Sigmoid colon (tissue), 7 donors: ENCODE measurements around the gene PRKAR2B. TPM values are rescaled to one million over a fixed set of nuclear protein-coding genes. Genes with fewer than 3 reads are reported as not detected.

Source experiments
- DNase-seq: peaks from one replicate; pipeline ENCODE4 v3.0.0-alpha.2; 2019
- H3K27ac ChIP-seq, 4 donors: fragments of 200-600 bp; sonication (generic); one replicate each; pipeline ENCODE4 v1.5.1; 2016 to 2019; ENCODE audit warnings: mild to moderate bottlenecking in 1 of 4
- H3K27me3 ChIP-seq, 3 donors: fragments of 200-600 bp; sonication (generic); one replicate each; pipeline ENCODE4 v1.5.1; 2019; ENCODE audit warnings: mild to moderate bottlenecking in 1 of 3
- H3K36me3 ChIP-seq, 4 donors: fragments of 200-600 bp; sonication (generic); one replicate each; pipeline ENCODE4 v1.5.1; 2016 to 2019
- H3K4me1 ChIP-seq, 4 donors: fragments of 200-600 bp; sonication (generic); one replicate each; pipeline ENCODE4 v1.5.1; 2017 to 2019
- H3K4me3 ChIP-seq, 4 donors: fragments of 200-600 bp; sonication (generic); one replicate each; pipeline ENCODE4 v1.5.1; 2017 to 2019; ENCODE audit warnings: mild to moderate bottlenecking in 2 of 4, moderate library complexity in 1 of 4
- H3K9me3 ChIP-seq, 4 donors: fragments of 200-600 bp in 3 of 4; sonication (generic) in 3 of 4; one replicate each; pipeline versions ENCODE4 v1.5.1 to v1.6.1; 2013 to 2019
- EP300 ChIP-seq, 4 donors: sonication (generic); formaldehyde crosslinking; IDR thresholded peaks; one replicate each; pipeline ENCODE4 v1.6.1; 2017; ENCODE audit warnings: antibody characterized with exemption in 4 of 4
- POLR2A ChIP-seq, 2 donors: fragments of 450-650 bp; IDR thresholded peaks; one replicate each; pipeline ENCODE4 v1.6.1; 2016; ENCODE audit warnings: antibody characterized with exemption in 2 of 2, mild to moderate bottlenecking in 2 of 2, moderate library complexity in 2 of 2
- POLR2AphosphoS5 ChIP-seq, 4 donors: sonication (generic); formaldehyde crosslinking; IDR thresholded peaks; one replicate each; pipeline ENCODE4 v1.6.1; 2017; ENCODE audit warnings: antibody characterized with exemption in 4 of 4
- whole genome bisulfite sequencing, 2 donors: extraction: QIAGEN DNeasy Blood & Tissue Kit; methylation state at CpG; one replicate each; pipeline ENCODE4 v1.1.7; 2013; 5-methylcytosine and 5-hydroxymethylcytosine counted together
- intact Hi-C: fragments of 100-400 bp; cut with DNase I; formaldehyde crosslinking; loops from one replicate; pipeline ENCODE4 v1.15.1; 2023
- polyA plus RNA-seq, 3 donors: library from polyadenylated mRNA; stranded (reverse); fragments of 200-250 nt; gene quantifications; one replicate each; pipeline ENCODE4 v1.2.3, GENCODE V29; 2013
- total RNA-seq, 4 donors: library from RNA; depleted of rRNA; stranded (reverse); fragments of >200 nt; gene quantifications; one replicate each; pipeline ENCODE4 v1.1.0, GENCODE V29; 2016
- TF ChIP-seq, protein P1 (sequence below), 4 experiments: fragments of 450-650 bp in 3 of 4; fragments of 200-600 bp in 1 of 4; IDR thresholded peaks; one replicate each; pipeline ENCODE4 v1.5.1; 2016 to 2019; ENCODE audit warnings: antibody characterized with exemption in 4 of 4, mild to moderate bottlenecking in 3 of 4, moderate library complexity in 2 of 4
- donor health status: healthy with polysubstance abuse.
- donor health status: Bipolar disorder and iron deficiency.
- donor health status: healthy.

Gene PRKAR2B
- total and polyA plus RNA-seq, 7 donors = 8.1 to 40.0 (median 20.2) TPM

DNA sequence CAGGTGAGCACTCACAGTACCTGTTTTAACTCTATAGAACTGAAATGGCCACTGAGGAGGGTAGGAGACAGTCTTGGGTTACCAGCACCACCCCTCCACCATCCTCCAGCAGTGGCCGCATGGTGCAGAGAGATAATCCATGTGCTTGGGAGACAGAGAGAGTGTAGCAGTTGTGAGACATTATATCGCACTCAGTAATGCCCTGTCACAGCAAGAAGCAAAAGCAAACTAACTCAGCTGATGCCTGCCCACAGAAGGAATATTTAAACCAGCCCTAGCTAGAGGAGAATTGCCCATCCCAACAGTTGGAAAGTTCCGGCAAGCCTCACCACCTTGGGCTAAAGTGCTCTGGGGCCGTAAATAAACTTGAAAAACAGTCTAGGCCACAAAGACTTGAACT, 65.5 kb downstream of the PRKAR2B start:
- Histone ChIP-seq H3K4me1 (peaks cover 0 to 9% (median 0%) of the 10 kb centered on the region in 4 donors), H3K4me3 (no peak overlapping the region), H3K36me3 (no peaks in the 10 kb centered on the region), H3K9me3 (no peaks in the 10 kb centered on the region), H3K27me3 (no peaks in the 10 kb centered on the region), H3K27ac (no peak overlapping the region)
- WGBS, 2 donors = 96 to 98% methylated on average over 4 of the region's 4 CpGs
- intact Hi-C loops = no loop called here
- TF ChIP-seq, protein P1, sequence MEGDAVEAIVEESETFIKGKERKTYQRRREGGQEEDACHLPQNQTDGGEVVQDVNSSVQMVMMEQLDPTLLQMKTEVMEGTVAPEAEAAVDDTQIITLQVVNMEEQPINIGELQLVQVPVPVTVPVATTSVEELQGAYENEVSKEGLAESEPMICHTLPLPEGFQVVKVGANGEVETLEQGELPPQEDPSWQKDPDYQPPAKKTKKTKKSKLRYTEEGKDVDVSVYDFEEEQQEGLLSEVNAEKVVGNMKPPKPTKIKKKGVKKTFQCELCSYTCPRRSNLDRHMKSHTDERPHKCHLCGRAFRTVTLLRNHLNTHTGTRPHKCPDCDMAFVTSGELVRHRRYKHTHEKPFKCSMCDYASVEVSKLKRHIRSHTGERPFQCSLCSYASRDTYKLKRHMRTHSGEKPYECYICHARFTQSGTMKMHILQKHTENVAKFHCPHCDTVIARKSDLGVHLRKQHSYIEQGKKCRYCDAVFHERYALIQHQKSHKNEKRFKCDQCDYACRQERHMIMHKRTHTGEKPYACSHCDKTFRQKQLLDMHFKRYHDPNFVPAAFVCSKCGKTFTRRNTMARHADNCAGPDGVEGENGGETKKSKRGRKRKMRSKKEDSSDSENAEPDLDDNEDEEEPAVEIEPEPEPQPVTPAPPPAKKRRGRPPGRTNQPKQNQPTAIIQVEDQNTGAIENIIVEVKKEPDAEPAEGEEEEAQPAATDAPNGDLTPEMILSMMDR (IDR thresholded peaks at IDR 0.05) = no peak
- no peak for DNase-seq

DNA sequence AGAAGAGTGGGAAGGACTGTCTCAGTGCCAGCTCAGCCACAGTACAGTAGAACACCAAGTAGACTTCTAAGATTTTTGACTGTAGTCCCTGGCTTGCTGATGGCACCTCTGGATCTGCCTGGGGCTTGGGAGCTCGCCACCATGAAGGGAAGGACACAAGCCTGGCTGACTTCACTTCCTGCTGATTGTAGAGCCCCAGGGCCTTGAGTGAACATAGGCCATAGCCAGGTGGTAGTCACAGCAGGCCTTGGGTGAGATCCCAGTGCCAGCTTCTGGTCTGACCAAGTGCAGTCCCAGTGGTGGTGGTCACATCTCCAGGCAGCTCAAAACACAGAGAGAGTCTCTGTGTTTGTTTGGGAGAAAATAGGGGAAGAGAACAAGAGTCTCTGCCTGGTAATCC, 66.7 kb downstream of the PRKAR2B start:
- H3K36me3 ChIP-seq = no peaks in the 10 kb centered on the region
- peaks cover 0 to 9% (median 0%) of the 10 kb centered on the region in 4 donors for H3K4me1 ChIP-seq
- no peak overlapping the region for H3K4me3 ChIP-seq
- TF ChIP-seq, protein P1 (IDR thresholded peaks at IDR 0.05) = no peak
- TF ChIP-seq EP300 (IDR thresholded peaks at IDR 0.05) (no peak), POLR2A (IDR thresholded peaks at IDR 0.05) (no peak), POLR2AphosphoS5 (IDR thresholded peaks at IDR 0.05) (no peak)
- no peak overlapping the region for H3K27ac ChIP-seq
- DNase-seq = no peak
- H3K9me3 ChIP-seq = no peaks in the 10 kb centered on the region
- 89 to 91% methylated on average over 1 of the region's 1 CpG for WGBS, 2 donors
- intact Hi-C loops = no loop called here
- H3K27me3 ChIP-seq = no peaks in the 10 kb centered on the region

DNA sequence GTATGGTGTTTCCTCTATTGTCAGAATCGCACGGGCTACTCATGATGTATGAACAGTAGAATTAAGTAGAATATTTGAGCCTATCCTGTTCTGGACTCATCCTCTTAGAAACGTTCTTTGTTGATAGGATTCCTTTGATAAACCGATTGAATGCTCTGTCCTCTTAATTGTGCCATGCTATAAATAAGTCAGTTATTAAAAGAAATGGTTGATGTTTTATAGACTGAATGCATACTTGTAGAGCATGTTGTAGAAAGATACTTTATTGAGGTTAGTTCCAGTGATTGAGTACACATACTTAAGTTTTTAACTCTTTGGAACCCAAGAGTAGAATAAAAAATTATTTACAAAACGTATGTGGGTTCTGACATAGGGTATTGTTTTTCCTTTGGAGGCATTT, 69.4 kb downstream of the PRKAR2B start:
- WGBS, 2 donors = 70 to 85% methylated on average over 5 of the region's 5 CpGs
- H3K4me1 ChIP-seq = peaks cover 0 to 15% (median 4%) of the 10 kb centered on the region in 4 donors
- intact Hi-C loops = no loop called here
- no peak for DNase-seq
- TF ChIP-seq EP300 (IDR thresholded peaks at IDR 0.05) (no peak), POLR2A (IDR thresholded peaks at IDR 0.05) (no peak), POLR2AphosphoS5 (IDR thresholded peaks at IDR 0.05) (no peak)
- TF ChIP-seq, protein P1 (IDR thresholded peaks at IDR 0.05) = no peak
- H3K27ac ChIP-seq = no peak overlapping the region
- no peaks in the 10 kb centered on the region for H3K9me3 ChIP-seq
- H3K4me3 ChIP-seq = no peak overlapping the region
- H3K36me3 ChIP-seq = no peaks in the 10 kb centered on the region
- no peaks in the 10 kb centered on the region for H3K27me3 ChIP-seq

DNA sequence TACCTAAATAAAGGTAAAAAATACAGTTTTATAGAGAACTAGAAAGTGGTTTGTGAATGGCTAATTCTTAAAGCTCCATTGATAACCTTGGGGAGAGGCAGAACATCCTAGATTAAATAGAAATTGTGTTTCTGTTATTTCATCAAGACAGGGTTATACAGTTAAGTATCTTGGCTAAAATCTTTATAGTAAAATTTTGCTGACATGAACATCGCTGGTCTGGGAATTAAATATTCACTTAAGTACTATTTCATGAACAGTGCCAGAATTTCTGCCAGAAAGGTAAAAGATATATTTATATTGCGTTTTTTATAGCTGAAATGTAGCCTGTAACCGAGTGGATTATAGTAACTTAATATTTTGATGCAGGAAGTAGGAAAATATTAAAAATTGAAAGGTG, 70.6 kb downstream of the PRKAR2B start:
- H3K9me3 ChIP-seq = no peaks in the 10 kb centered on the region
- no peak for DNase-seq
- no peaks in the 10 kb centered on the region for H3K27me3 ChIP-seq
- intact Hi-C loops = no loop called here
- TF ChIP-seq POLR2AphosphoS5 (IDR thresholded peaks at IDR 0.05) = no peak
- no peak for TF ChIP-seq EP300 (IDR thresholded peaks at IDR 0.05)
- H3K4me3 ChIP-seq = no peak overlapping the region
- H3K27ac ChIP-seq = no peak overlapping the region
- H3K36me3 ChIP-seq = no peaks in the 10 kb centered on the region
- 87 to 88% methylated on average over 3 of the region's 3 CpGs for WGBS, 2 donors
- H3K4me1 ChIP-seq = peaks cover 0 to 15% (median 5%) of the 10 kb centered on the region in 4 donors

DNA sequence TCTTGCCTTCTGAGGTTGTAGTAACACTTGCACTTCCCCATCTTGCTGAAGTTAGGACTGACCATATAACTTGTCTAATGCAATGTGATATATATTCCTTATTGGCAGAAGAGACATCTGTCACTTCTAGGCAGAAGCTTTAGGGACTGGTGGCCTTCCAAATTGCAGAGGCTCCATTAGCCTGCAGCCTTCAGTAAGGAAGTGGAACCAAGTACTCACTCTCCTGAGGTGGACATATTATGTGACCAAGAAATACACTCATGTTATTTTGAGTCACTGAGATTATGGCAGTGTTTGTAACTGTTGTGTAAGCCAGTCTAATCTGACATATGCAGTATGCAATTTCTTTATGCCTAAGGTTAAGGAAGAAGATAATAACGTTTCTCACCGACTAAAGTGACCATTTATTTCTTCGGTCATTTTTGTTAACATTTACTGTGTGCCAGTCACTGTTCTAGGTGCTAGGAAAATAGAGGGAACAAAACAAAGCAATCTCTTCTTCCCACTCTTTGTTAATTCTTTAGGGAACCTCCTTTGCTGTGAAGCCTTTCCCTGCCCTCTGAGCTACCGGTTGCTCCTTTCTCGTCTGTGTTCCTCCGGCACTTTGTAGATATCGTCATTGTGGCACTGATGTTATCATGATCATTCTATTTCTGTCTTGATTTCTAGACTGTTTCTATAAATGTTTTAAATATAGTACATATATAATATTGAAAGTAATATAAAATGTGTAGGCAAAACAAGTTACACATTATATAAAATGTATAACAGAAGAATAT, 71.4 kb downstream of the PRKAR2B start:
- 91 to 92% methylated on average over 7 of the region's 7 CpGs for WGBS, 2 donors
- Histone ChIP-seq H3K4me3 (no peak overlapping the region), H3K27ac (no peak overlapping the region), H3K27me3 (no peaks in the 10 kb centered on the region), H3K9me3 (no peaks in the 10 kb centered on the region), H3K36me3 (no peaks in the 10 kb centered on the region), H3K4me1 (peaks cover 0 to 15% (median 5%) of the 10 kb centered on the region in 4 donors)
- intact Hi-C loops = no loop called here
- TF ChIP-seq POLR2AphosphoS5 (IDR thresholded peaks at IDR 0.05) (no peak), POLR2A (IDR thresholded peaks at IDR 0.05) (no peak), EP300 (IDR thresholded peaks at IDR 0.05) (no peak)
- TF ChIP-seq, protein P1 (IDR thresholded peaks at IDR 0.05) = no peak
- no peak for DNase-seq
